SK-N-SH (cell line): Measurements from ENCODE around the gene ADAMTS7. TPM values are rescaled to one million over a fixed set of nuclear protein-coding genes. Genes with fewer than 3 reads are reported as not detected.

Experiments
- CTCF ChIA-PET: fragments of 300-600, 350-600 bp; formaldehyde crosslinking; extraction: SDS; loops from one replicate; lab custom pipeline; 2021; lab: Yijun Ruan, JAX
- POLR2A ChIA-PET: fragments of 350-600 bp; sonication (Branson Sonifier 250); formaldehyde crosslinking; extraction: SDS; loops from one replicate; lab custom pipeline; 2020; ENCODE audit warnings: antibody characterized with exemption, inconsistent platforms; lab: Yijun Ruan, JAX
- DNase-seq: peaks from one replicate; pipeline ENCODE4 v3.0.0; 2012
- H2AFZ ChIP-seq: fragments of 200-600 bp; sonication (generic); 2 replicates; pipeline ENCODE4 v1.8.1; 2016; ENCODE audit warnings: antibody characterized with exemption, mild to moderate bottlenecking, low read depth
- H3F3A ChIP-seq: fragments of 200-600 bp; sonication (generic); replicated peaks from 2 replicates; pipeline ENCODE3; 2016; ENCODE audit warnings: antibody characterized with exemption, mild to moderate bottlenecking; ENCODE audit not compliant: insufficient read depth
- H3K27ac ChIP-seq, 2 experiments: fragments of 200-500 bp in 1 of 2; fragments of 200-600 bp in 1 of 2; sonication (Bioruptor generic) in 1 of 2; sonication (generic), shearing (Covaris generic) in 1 of 2; 2 replicates each; pipeline versions ENCODE4 v1.5.1 to v1.6.1; 2014 to 2016; ENCODE audit warnings: low read depth in 2 of 2, inconsistent platforms in 1 of 2, low read length in 1 of 2, mild to moderate bottlenecking in 1 of 2, mixed read lengths in 1 of 2
- H3K27me3 ChIP-seq: fragments of 200-600 bp; sonication (generic), shearing (Covaris generic); 2 replicates; pipeline ENCODE4 v1.6.1; 2016; ENCODE audit warnings: mixed run types; ENCODE audit not compliant: insufficient read depth
- H3K36me3 ChIP-seq, 2 experiments: fragments of 200-500 bp in 1 of 2; fragments of 200-600 bp in 1 of 2; sonication (Bioruptor generic) in 1 of 2; sonication (generic) in 1 of 2; replicated peaks in 1 of 2; 2 replicates each; pipeline versions ENCODE3 to v1.5.1; 2014 to 2016; ENCODE audit warnings: low read length in 1 of 2, mild to moderate bottlenecking in 1 of 2; ENCODE audit not compliant: insufficient read depth in 2 of 2, control insufficient read depth in 1 of 2
- H3K4me1 ChIP-seq, 2 experiments: fragments of 200-500 bp in 1 of 2; fragments of 200-600 bp in 1 of 2; sonication (Bioruptor generic) in 1 of 2; sonication (generic), shearing (Covaris generic) in 1 of 2; 2 replicates each; pipeline versions ENCODE4 v1.5.1 to v1.6.1; 2014 to 2016; ENCODE audit warnings: low read depth in 1 of 2, low read length in 1 of 2, mixed run types in 1 of 2; ENCODE audit not compliant: insufficient read depth in 2 of 2, control insufficient read depth in 1 of 2
- H3K4me2 ChIP-seq: fragments of 200-600 bp; sonication (generic), shearing (Covaris generic); 2 replicates; pipeline ENCODE4 v1.6.1; 2017; ENCODE audit warnings: mixed run types
- H3K4me3 ChIP-seq, 2 experiments: fragments of 200-500 bp in 1 of 2; fragments of 200-600 bp in 1 of 2; sonication (Bioruptor generic) in 1 of 2; sonication (generic), shearing (Covaris generic) in 1 of 2; 2 replicates each; pipeline versions ENCODE4 v1.5.1 to v1.8.1; 2014 to 2016; ENCODE audit warnings: low read depth in 2 of 2, inconsistent platforms in 1 of 2, low read length in 1 of 2, mild to moderate bottlenecking in 1 of 2, mixed read lengths in 1 of 2, moderate library complexity in 1 of 2
- H3K79me2 ChIP-seq: fragments of 200-600 bp; sonication (generic); 2 replicates; pipeline ENCODE4 v1.8.1; 2017; ENCODE audit warnings: mild to moderate bottlenecking; ENCODE audit not compliant: insufficient read depth
- H3K9ac ChIP-seq: fragments of 200-600 bp; sonication (generic); 2 replicates; pipeline ENCODE4 v1.6.1; 2017; ENCODE audit warnings: mixed run types
- H3K9me2 ChIP-seq: fragments of 200-600 bp; sonication (generic); 2 replicates; pipeline ENCODE4 v1.6.1; 2017; ENCODE audit warnings: mixed run types
- H3K9me3 ChIP-seq: fragments of 200-600 bp; sonication (generic); 2 replicates; pipeline ENCODE4 v1.6.1; 2017; ENCODE audit warnings: mixed run types, mild to moderate bottlenecking, moderate library complexity
- H4K20me1 ChIP-seq: fragments of 200-600 bp; sonication (generic); 2 replicates; pipeline ENCODE4 v1.6.1; 2017; ENCODE audit warnings: mild to moderate bottlenecking, mixed run types; ENCODE audit not compliant: insufficient read depth
- EZH2phosphoT487 ChIP-seq: fragments of 200-600 bp; sonication (generic); IDR thresholded peaks from 2 replicates; pipeline ENCODE4 v1.6.1; 2017; ENCODE audit warnings: low read depth, mixed run types, mild to moderate bottlenecking, antibody characterized with exemption, moderate library complexity, borderline replicate concordance
- FOSL2 ChIP-seq: IDR thresholded peaks from 2 replicates; pipeline ENCODE4 v1.4.0; 2012; ENCODE audit warnings: low read depth, mild to moderate bottlenecking, moderate library complexity, borderline replicate concordance
- FOXJ3 ChIP-seq: sonication (generic); formaldehyde crosslinking; IDR thresholded peaks from 2 replicates; pipeline ENCODE4 v1.5.1; 2020; ENCODE audit warnings: mild to moderate bottlenecking, missing genetic modification reagents
- FOXM1 ChIP-seq: IDR thresholded peaks from 2 replicates; pipeline ENCODE4 v1.4.0; 2012; ENCODE audit warnings: low read depth, mild to moderate bottlenecking
- GABPA ChIP-seq: IDR thresholded peaks from 2 replicates; pipeline ENCODE4 v1.4.0; 2012; ENCODE audit warnings: low read depth, mild to moderate bottlenecking
- RCOR1 ChIP-seq: fragments of 150-350 bp; IDR thresholded peaks from 2 replicates; pipeline ENCODE4 v1.6.1; 2017; ENCODE audit warnings: antibody characterized with exemption, low read length
- RFX5 ChIP-seq: IDR thresholded peaks from 2 replicates; pipeline ENCODE4 v1.6.1; 2012; ENCODE audit warnings: mild to moderate bottlenecking, improper control_type of control experiment, low read length
- RXRA ChIP-seq: IDR thresholded peaks from 2 replicates; pipeline ENCODE4 v1.4.0; 2012; ENCODE audit warnings: low read depth, mild to moderate bottlenecking, borderline replicate concordance
- SIN3A ChIP-seq: IDR thresholded peaks from 2 replicates; pipeline ENCODE4 v1.6.1; 2012; ENCODE audit warnings: low read depth, mild to moderate bottlenecking, low read length, moderate library complexity, borderline replicate concordance
- TAF1 ChIP-seq: IDR thresholded peaks from 2 replicates; pipeline ENCODE4 v1.6.1; 2012; ENCODE audit warnings: low read depth, mild to moderate bottlenecking, low read length, moderate library complexity, borderline replicate concordance
- TCF12 ChIP-seq: IDR thresholded peaks from 2 replicates; pipeline ENCODE4 v1.4.0; 2012
- TEAD4 ChIP-seq: IDR thresholded peaks from 2 replicates; pipeline ENCODE4 v1.4.0; 2012; ENCODE audit warnings: mild to moderate bottlenecking, borderline replicate concordance; ENCODE audit not compliant: insufficient read depth
- YY1 ChIP-seq: IDR thresholded peaks from 2 replicates; pipeline ENCODE4 v1.4.0; 2012; ENCODE audit warnings: low read depth, mild to moderate bottlenecking
- WGBS: methylation state at CpG from one replicate; pipeline ENCODE4 v1.1.6; 2017; ENCODE audit warnings: low lambda C conversion rate; 5-methylcytosine and 5-hydroxymethylcytosine counted together
- polyA plus RNA-seq, 3 experiments: library from polyadenylated mRNA; depleted of rRNA; stranded (reverse); fragments of >200 nt; gene quantifications; 2 replicates each; pipeline ENCODE4 v1.2.3, GENCODE V29; 2012
- TF ChIP-seq, protein P1 (sequence below): IDR thresholded peaks from 2 replicates; pipeline ENCODE4; 2012
- TF ChIP-seq, protein P2 (sequence below): fragments of 200-600 bp; sonication (generic); IDR thresholded peaks from 2 replicates; pipeline ENCODE4 v1.6.1; 2017; ENCODE audit warnings: antibody characterized with exemption, mild to moderate bottlenecking, moderate library complexity
- TF ChIP-seq, protein P3 (sequence below): IDR thresholded peaks from 2 replicates; pipeline ENCODE4 v1.6.1; 2012; ENCODE audit warnings: mild to moderate bottlenecking, low read depth, low read length, moderate library complexity
- TF ChIP-seq, protein P4 (sequence below): IDR thresholded peaks from 2 replicates; pipeline ENCODE4 v1.4.0; 2012; ENCODE audit warnings: low read depth

The ADAMTS7 gene
- polyA plus RNA-seq, 1 of the 3 experiments (the other 2 are of a cell fraction), result 17.9 TPM

DNA sequence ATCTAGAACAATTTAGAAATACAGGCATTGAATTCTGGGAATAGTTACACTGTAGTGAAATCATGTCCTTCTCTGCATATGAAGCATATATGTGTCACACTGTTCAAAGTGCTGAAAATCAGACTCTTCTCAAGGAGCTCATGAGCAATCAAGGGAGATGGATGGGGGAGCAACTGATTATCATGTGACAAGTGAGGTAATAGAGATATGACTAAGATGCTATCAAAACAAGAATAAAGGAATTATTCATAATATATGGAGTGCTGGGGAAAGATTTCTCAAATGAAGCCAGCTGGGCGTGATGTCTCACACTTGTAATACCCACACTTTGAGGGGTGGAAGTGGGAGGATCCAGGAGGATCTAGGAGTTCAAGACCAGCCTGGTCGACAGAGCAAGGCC, 95.3 kb downstream of the ADAMTS7 start:
- H3K4me3 ChIP-seq, result no peak overlapping the region
- H3K27ac ChIP-seq, result peak overlapping the region in 1 of 2 experiments; percentile 23; a peak in 1 of 4 replicates
- no peaks in the 10 kb centered on the region for H3K36me3 ChIP-seq
- POLR2A ChIA-PET, result no interaction called here
- DNase-seq, result no peak
- H3K79me2 ChIP-seq, result no peaks in the 10 kb centered on the region
- H3K9ac ChIP-seq, result no peak overlapping the region
- H3K27me3 ChIP-seq, result no peaks in the 10 kb centered on the region; the same call in 1 of the 2 replicates
- WGBS, result 33% methylated on average over 2 of the region's 2 CpGs
- H3K9me2 ChIP-seq, result no peaks in the 10 kb centered on the region
- H3K4me1 ChIP-seq, result no peaks in the 10 kb centered on the region
- H3F3A ChIP-seq, result peaks cover 6% of the 10 kb centered on the region
- CTCF ChIA-PET, result no interaction called here
- no peak for TF ChIP-seq SIN3A
- TF ChIP-seq FOSL2, result no peak
- TF ChIP-seq, protein P1, sequence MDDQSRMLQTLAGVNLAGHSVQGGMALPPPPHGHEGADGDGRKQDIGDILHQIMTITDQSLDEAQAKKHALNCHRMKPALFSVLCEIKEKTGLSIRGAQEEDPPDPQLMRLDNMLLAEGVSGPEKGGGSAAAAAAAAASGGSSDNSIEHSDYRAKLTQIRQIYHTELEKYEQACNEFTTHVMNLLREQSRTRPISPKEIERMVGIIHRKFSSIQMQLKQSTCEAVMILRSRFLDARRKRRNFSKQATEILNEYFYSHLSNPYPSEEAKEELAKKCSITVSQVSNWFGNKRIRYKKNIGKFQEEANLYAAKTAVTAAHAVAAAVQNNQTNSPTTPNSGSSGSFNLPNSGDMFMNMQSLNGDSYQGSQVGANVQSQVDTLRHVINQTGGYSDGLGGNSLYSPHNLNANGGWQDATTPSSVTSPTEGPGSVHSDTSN, result peak; percentile 16; the same call in 1 of the 2 replicates
- no peak for TF ChIP-seq RFX5
- H3K4me2 ChIP-seq, result no peak overlapping the region
- no peak overlapping the region for H2AFZ ChIP-seq
- no peaks in the 10 kb centered on the region for H4K20me1 ChIP-seq
- H3K9me3 ChIP-seq, result no peaks in the 10 kb centered on the region

DNA sequence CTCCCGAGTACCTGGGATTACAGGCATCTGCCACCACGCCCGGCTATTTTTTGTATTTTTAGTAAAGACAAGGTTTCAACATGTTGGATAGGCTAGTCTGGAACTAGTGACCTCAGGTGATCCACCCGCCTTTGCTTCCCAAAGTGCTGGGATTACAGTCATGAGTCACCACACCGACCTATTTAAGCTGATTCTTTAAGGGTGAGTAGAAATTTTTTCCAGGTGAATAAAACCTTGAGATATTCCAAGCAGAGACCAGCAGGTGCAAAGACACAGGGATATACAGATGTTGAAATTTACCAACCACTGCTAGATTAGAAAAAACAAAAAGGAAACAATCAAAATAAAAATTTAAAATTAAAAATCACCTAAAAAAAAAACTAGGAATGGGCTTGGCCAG, 95.8 kb downstream of the ADAMTS7 start:
- Histone ChIP-seq H3K36me3 (no peaks in the 10 kb centered on the region), H3K27me3 (no peaks in the 10 kb centered on the region; the same call in 1 of the 2 replicates), H3K27ac (no peak overlapping the region; a peak in 1 of 4 replicates), H2AFZ (no peak overlapping the region), H3K79me2 (no peaks in the 10 kb centered on the region), H3K4me2 (no peak overlapping the region), H3K4me1 (no peaks in the 10 kb centered on the region), H3K9me3 (no peaks in the 10 kb centered on the region), H3K9ac (no peak overlapping the region), H3K9me2 (no peaks in the 10 kb centered on the region), H4K20me1 (no peaks in the 10 kb centered on the region), H3K4me3 (no peak overlapping the region), H3F3A (peaks cover 6% of the 10 kb centered on the region)
- ChIA-PET CTCF (interaction anchor here (1.1 kb wide), 1 partner anchor 36 kb away, joined by 3 read pairs; no protein-coding TSS in a partner anchor), POLR2A (no interaction called here)
- DNase-seq, result no peak
- 73% methylated on average over 5 of the region's 5 CpGs for WGBS
- no peak for TF ChIP-seq GABPA
- no peak for TF ChIP-seq YY1
- no peak for TF ChIP-seq FOSL2
- no peak for TF ChIP-seq TAF1
- TF ChIP-seq TEAD4, result no peak
- TF ChIP-seq, protein P2, sequence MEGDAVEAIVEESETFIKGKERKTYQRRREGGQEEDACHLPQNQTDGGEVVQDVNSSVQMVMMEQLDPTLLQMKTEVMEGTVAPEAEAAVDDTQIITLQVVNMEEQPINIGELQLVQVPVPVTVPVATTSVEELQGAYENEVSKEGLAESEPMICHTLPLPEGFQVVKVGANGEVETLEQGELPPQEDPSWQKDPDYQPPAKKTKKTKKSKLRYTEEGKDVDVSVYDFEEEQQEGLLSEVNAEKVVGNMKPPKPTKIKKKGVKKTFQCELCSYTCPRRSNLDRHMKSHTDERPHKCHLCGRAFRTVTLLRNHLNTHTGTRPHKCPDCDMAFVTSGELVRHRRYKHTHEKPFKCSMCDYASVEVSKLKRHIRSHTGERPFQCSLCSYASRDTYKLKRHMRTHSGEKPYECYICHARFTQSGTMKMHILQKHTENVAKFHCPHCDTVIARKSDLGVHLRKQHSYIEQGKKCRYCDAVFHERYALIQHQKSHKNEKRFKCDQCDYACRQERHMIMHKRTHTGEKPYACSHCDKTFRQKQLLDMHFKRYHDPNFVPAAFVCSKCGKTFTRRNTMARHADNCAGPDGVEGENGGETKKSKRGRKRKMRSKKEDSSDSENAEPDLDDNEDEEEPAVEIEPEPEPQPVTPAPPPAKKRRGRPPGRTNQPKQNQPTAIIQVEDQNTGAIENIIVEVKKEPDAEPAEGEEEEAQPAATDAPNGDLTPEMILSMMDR, result no peak
- no peak for TF ChIP-seq FOXJ3 (CRISPR knock-in tag)
- TF ChIP-seq TCF12, result no peak
- TF ChIP-seq RCOR1, result no peak
- TF ChIP-seq, protein P1, result no peak
- TF ChIP-seq, protein P3, sequence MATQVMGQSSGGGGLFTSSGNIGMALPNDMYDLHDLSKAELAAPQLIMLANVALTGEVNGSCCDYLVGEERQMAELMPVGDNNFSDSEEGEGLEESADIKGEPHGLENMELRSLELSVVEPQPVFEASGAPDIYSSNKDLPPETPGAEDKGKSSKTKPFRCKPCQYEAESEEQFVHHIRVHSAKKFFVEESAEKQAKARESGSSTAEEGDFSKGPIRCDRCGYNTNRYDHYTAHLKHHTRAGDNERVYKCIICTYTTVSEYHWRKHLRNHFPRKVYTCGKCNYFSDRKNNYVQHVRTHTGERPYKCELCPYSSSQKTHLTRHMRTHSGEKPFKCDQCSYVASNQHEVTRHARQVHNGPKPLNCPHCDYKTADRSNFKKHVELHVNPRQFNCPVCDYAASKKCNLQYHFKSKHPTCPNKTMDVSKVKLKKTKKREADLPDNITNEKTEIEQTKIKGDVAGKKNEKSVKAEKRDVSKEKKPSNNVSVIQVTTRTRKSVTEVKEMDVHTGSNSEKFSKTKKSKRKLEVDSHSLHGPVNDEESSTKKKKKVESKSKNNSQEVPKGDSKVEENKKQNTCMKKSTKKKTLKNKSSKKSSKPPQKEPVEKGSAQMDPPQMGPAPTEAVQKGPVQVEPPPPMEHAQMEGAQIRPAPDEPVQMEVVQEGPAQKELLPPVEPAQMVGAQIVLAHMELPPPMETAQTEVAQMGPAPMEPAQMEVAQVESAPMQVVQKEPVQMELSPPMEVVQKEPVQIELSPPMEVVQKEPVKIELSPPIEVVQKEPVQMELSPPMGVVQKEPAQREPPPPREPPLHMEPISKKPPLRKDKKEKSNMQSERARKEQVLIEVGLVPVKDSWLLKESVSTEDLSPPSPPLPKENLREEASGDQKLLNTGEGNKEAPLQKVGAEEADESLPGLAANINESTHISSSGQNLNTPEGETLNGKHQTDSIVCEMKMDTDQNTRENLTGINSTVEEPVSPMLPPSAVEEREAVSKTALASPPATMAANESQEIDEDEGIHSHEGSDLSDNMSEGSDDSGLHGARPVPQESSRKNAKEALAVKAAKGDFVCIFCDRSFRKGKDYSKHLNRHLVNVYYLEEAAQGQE, result no peak
- TF ChIP-seq FOXM1, result no peak
- no peak for TF ChIP-seq EZH2phosphoT487
- no peak for TF ChIP-seq RXRA
- TF ChIP-seq, protein P4, sequence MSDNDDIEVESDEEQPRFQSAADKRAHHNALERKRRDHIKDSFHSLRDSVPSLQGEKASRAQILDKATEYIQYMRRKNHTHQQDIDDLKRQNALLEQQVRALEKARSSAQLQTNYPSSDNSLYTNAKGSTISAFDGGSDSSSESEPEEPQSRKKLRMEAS, result no peak
